ENCODE data around the gene TMEM179.

Gene TMEM179

GRCh38 chr14:104601786-104602185 is 2.8 kb downstream of the TMEM179 start:
- no peak for FAIRE-seq
- no peak for DNase-seq (ENCODE audit: extremely low spot score, insufficient read length, low read depth)

DNA sequence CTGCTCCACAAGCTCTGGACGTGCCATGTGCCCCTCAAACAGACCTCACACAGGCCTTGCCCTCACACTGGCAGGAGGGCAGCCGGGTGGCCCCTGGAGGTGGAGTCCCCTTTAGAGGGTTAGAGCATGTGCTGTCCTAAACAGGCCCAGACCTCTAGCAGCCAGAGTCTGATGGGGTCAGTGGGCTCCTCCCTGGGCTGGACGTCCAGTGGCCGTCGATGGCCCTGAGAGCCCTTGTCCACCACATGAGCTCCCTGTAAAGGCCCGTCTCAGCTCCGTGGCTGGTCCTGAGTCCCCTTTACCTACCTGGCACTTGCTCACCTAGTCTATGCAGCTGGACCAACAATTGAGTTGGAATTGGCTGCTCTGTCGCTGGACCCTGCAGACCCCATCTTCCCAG is 3.8 kb downstream of the TMEM179 start:
- FAIRE-seq (no peak), DNase-seq (ENCODE audit: extremely low spot score, insufficient read length, low read depth) (no peak)

DNA sequence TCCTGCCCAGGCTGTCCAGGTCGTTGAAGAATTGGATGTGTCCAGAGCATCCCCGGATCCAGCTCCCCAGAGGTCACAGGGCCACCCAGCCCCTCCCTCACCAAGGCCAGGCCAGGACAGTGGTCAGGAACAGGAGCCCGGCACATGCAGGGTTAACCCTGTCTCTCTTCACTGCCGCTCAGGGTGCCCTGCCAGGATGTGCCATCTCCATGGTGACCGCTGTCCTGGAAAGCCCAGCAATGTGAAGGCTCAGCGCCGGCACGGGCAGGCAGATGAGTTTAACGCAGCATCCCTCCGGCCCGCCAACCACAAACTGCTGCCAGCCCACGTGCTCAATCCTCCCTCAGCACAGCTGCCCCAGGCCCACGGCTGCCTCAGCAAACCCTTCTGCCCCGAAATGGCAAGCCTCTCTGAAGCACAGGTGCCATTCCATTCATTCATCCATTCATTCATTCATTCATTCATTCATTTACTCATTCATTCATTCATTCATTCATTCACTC is 4.4 kb downstream of the TMEM179 start:
- DNase-seq (ENCODE audit: extremely low spot score, insufficient read length, low read depth) (no peak), FAIRE-seq (no peak)

DNA sequence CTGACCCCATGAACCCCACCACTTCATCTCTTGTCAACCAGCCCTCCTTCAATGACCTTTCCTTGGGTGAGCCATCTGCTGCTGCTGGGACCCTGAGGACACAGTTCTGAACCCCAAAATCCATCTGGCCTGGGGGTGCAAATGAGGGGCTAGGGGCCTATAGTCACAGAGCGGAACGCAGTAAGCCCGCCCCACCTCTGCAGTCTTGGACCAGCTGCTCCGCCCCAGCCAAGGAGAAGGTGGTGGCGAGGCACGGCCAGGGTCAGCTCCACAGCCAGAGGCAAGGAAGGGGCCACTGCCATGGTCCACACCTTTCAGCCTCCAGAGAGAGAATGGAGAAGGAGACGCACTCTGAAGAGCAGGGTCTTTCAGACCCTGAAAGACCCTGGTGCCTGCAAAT is 5.1 kb downstream of the TMEM179 start:
- FAIRE-seq (no peak), DNase-seq (ENCODE audit: extremely low spot score, insufficient read length, low read depth) (no peak)

DNA sequence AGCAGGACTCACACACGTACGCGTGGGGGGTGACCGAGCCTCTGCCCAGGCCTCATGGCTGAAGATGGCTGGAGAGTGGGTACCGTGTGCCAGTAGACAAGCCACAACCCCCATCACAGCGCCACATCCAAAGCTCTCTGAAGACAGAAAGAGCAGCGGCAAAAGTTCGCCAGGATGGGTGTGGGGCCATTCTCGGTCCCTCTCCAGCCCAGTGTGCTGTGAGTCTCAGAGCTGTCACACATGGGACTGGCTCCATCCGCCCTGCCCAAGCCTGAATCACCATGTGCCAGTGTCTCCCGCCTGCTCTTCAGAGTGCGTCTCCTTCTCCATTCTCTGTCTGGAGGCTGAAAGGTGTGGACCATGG is 5.7 kb downstream of the TMEM179 start:
- no peak for FAIRE-seq
- no peak for DNase-seq (ENCODE audit: extremely low spot score, insufficient read length, low read depth)

- FAIRE-seq (no peak), DNase-seq (ENCODE audit: extremely low spot score, insufficient read length, low read depth) (no peak)
These were observed 6.3 kb downstream of the TMEM179 start for GRCh38 chr14:104598039-104598909.

DNA sequence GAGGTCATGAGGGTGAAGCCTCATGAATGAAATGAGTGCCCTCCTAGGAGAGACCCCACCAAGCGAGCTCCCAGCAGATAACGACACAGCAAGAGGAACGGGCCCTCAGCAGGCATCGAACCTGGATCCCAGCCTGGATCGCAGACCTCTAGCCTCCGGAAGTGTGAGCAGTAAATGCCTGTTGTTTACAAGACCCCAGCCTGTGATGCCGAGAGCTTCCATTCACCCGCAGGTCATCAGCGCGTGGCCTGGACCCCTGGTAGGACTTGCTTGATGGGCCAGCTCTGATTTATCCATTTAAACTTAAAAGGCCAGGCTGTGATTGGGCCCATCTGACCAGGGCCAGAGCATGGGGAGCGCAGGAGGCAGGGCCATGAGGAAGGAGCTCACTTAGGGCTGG is 7.0 kb downstream of the TMEM179 start:
- no peak for DNase-seq (ENCODE audit: extremely low spot score, insufficient read length, low read depth)
- FAIRE-seq: no peak

- DNase-seq (ENCODE audit: extremely low spot score, insufficient read length, low read depth) (no peak), FAIRE-seq (no peak)
These were observed 7.6 kb downstream of the TMEM179 start for GRCh38 chr14:104596927-104597351.

DNA sequence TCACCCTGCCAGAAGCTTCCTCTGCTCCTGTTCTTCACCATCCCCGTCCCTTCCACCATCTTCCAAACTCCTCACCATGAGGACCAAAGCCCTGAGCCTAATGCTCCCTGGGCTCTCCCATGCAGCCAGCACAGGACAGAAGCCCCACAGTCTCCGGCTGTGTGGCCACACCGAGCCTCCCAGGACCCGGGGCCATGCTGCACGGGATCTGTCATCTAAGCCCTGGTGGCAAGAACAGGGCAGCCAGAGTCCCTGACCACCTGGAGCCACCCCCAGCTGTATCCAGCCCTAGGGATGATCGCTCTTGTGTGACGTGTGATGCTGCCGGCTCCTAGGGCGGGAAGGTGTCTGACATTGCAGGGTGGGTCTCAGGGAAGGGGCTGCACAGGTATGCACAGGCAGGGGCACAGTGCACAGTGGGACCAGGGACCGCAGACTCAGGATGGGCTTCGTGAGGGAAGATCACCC is 8.1 kb downstream of the TMEM179 start:
- FAIRE-seq (no peak), DNase-seq (ENCODE audit: extremely low spot score, insufficient read length, low read depth) (no peak)

- FAIRE-seq (no peak), DNase-seq (ENCODE audit: extremely low spot score, insufficient read length, low read depth) (no peak)
These were observed 8.6 kb downstream of the TMEM179 start for GRCh38 chr14:104595911-104596450.

DNA sequence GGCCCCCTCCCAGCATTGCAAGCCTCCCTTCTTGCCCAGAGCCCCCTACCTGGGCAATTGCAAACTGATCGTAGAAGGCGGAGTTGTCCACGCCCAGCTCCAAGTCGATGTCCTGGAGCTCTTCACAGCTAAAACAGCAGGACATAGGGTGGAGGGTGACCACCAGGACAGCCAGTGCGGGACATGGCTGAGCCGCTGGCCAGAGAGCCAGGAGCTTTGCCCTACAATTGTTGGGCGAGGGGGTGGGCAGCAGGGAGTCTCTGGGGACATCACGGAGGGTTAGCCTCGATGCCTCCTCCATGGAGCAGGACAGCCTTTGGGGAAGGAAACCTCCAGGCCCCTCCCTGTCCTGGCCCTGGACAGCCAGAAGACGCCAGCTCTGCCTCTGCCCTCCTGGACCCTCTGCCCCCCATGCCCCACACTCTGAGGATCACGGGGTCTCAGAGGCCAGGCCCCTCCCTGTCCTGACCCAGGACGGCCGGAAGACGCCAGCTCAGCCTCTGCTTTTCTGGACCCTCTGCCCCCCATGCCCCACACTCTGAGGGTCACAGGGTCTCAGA is 9.4 kb downstream of the TMEM179 start:
- no peak for DNase-seq (ENCODE audit: extremely low spot score, insufficient read length, low read depth)
- no peak for FAIRE-seq

DNA sequence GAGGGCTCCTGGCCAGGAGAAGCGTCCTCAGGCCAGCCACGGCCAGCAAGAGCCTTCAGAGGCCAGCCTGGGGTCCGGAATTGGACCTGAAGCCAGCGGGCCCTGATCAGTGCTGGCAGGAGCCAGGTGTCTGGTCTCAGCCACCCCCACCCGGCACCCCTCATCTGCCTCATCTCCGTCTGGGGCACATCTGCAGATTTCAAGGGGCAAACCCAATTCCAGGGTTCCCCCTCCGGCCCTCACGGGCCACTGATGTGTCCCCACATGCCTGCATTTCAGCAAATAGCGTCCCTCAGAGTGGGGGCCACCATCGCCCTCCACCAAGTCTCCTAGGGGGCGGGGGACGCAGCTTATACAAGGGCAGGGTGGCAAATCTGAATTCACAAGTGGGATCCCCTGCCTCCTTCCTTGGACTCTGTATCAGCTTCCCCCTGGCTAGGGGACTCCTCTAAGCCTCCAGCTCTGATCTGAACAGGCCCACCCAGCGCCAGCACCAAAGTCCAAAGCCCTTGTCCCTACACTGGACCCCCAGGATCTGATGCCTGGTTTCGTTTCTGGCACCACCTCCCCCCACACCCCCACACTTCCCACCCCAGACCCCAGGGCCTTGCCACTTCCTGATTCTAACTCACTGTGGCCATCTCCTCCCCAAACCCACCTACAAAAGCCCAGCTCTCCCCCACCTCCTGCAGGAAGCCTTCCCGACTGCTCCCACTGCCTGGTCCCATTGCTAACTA is 10.1 kb downstream of the TMEM179 start:
- DNase-seq (ENCODE audit: extremely low spot score, insufficient read length, low read depth): no peak
- FAIRE-seq: no peak

DNA sequence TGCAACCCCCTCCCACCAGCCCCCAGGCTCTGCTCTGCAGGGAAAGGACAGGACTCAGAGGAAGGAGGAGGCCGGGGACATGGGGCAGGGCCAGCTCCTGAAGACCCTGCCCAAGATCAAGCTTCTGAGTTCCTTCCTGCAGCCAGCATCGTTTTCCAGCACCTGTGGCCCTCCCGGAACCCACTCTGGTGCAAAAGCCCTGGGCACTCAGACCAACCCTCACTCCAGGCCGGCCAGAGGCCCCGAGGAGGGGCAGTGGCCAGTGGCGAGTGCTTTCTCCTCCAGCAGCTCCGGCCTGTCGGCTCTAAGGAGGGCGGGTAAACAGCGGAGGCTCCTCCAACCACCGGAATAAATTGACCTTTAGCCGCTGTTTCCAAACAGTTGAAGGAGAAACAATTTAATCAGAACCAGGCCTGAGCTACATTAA is 10.8 kb downstream of the TMEM179 start:
- FAIRE-seq: no peak

DNA sequence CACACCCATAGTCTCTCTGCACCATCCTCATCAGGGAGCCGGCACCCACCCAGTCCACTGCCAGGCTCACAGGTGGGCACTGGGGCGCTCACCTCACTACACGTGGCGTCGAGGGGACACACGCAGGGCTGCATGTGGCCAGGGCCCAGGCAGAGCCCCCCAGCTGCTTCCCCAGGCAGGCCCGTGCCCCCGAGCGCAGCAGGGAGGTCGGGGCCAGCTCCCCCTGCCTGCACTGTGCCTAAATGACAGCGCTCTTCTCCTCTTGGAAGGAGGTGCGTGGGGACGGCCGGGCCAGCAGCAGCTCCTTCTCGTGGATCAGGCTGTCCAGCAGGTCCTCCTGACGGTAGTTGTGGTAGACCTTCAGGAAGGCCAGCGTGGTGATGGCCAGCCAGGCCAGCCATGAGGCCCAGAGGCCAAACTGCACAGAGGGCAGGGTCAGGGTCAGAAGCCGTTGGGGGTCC is 11.3 kb downstream of the TMEM179 start:
- no peak for DNase-seq (ENCODE audit: extremely low spot score, insufficient read length, low read depth)
- FAIRE-seq: no peak

More for the DNA sequence above, 10.8 kb downstream of the TMEM179 start:
- DNase-seq (ENCODE audit: extremely low spot score, insufficient read length, low read depth): no peak

DNA sequence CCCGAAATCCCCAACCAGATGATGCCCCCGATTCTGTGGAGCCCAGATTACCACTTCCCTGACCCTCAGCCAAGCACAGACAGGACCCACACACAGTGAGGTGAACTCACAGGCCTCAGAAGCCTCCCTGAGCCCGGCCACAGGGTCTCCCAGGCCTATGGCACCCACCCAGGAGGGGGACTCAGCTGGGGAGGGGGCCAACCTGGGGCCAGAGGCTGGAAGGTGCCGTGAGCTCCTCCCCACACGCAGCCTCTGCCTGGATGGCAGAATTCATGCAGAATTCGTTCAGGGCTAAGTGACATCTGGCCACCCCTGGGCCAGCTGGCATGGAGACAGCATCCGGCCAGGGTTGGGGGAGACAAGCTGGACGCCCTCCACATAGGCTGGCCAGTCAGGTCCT is 11.8 kb downstream of the TMEM179 start:
- FAIRE-seq (no peak), DNase-seq (ENCODE audit: extremely low spot score, insufficient read length, low read depth) (no peak)

DNA sequence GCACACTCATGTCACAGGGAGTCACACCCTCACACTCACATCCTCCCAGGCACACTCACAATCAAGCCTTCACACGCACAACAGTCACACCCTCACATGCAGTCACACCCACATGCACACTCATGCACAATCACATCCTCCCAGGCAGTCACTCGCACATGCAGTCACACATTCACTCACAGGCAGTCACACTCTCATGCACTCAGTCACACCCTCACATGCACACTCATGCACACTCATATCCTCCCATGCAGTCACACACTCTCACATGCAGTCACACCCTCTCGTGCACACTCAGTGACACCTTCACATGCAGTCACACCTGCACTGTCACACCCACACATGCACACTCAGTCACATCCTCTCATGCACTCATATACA is 12.3 kb downstream of the TMEM179 start:
- DNase-seq (ENCODE audit: extremely low spot score, insufficient read length, low read depth) (no peak), FAIRE-seq (no peak)

DNA sequence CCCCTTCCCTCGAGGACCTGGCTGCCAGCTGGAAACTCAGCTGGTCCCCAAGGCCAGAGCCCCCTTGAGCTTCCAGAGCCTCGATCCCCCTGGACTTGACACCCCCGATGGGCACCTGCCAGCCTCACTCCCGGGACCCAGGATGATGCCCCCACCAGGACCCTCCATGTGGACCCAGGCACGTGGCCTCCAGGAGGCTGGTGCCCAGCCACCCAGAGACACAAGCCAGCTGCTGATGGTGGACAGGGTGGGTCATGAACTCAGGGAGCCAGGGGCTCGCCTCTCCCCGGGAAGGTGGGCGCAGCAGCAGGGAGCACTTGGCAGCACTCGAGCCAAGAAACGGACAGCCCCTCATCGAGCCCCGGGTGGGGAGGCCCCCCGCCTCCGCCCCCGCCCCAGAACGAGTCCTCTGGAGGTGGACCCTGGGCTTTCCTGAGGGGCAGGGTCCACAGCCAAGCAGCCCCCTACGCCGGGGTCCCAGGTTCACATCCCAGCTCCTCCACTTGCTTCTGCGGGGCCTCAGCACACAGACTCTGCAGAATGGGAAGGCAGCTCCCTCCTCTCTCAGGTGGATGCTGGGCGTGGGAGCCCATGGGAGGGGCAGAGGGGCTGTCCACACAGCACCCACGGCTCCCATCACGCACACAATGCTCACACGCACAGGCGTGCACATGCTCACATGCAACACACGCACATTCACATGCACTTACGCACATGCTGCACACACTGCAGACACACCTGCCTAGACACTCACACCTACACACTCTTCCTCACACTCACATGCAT is 12.9 kb downstream of the TMEM179 start:
- DNase-seq (ENCODE audit: extremely low spot score, insufficient read length, low read depth): no peak
- no peak for FAIRE-seq

DNA sequence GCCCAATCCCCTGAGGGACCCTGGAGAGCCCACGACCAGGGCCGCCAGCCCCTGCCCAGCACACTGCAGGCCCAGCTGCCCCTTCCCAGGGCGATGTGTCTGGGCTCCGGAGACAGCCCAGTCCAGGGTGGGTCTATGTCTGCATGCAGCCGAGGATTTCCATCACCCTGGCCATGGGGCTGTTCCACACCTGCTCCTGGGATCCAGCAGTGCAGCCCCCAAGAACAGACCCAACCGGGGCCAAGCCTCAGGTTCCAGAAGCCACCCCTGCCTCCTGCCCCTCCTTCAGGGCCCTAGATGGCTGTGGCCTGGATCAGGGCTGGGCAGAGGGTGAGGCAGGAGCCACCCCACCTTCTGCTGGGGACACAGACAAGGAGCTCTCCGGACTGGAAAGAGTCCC is 13.5 kb downstream of the TMEM179 start:
- FAIRE-seq (no peak), DNase-seq (ENCODE audit: extremely low spot score, insufficient read length, low read depth) (no peak)

GRCh38 chr14:104590240-104590965 is 14.2 kb downstream of the TMEM179 start:
- FAIRE-seq: no peak
- no peak for DNase-seq (ENCODE audit: extremely low spot score, insufficient read length, low read depth)

Data from GM18507 (cell line).